Activated CD8-positive, alpha-beta T cell treated with anti-CD3 and anti-CD28 coated beads for 36 hours (primary cell): ENCODE data around the gene OSBPL10. TPM values are rescaled to one million over a fixed set of nuclear protein-coding genes. Genes with fewer than 3 reads are reported as not detected.
A peak's percentile ranks its signal among the peaks of the same experiment; 100 is the strongest.

Source experiments
- ATAC-seq: fragments of 200-7000 bp; cut with Tn5 transposase; one replicate; pipeline ENCODE4 v1.10.0; 2021; ENCODE audit warnings: mild to moderate bottlenecking, moderate library complexity
- CTCF ChIA-PET: fragments of 350-600 bp; sonication (Branson Sonifier 250); formaldehyde crosslinking; loops from one replicate; lab custom pipeline; 2021; ENCODE audit warnings: antibody characterized with exemption; lab: Charles Lee
- POLR2A ChIA-PET: fragments of 350-600 bp; sonication (Branson Sonifier 250); formaldehyde crosslinking; loops from one replicate; lab custom pipeline; 2021; ENCODE audit warnings: antibody characterized with exemption; lab: Charles Lee
- DNase-seq: peaks from one replicate; pipeline ENCODE4 v3.0.0-alpha.2; 2020
- H3K27ac Mint-ChIP-seq: one replicate; pipeline ENCODE4 v1.8.0; 2021; ENCODE audit warnings: mild to moderate bottlenecking, mixed read lengths
- H3K27me3 Mint-ChIP-seq: one replicate; pipeline ENCODE4 v1.8.0; 2021; ENCODE audit warnings: mixed read lengths
- H3K36me3 Mint-ChIP-seq: one replicate; pipeline ENCODE4 v1.8.0; 2021; ENCODE audit warnings: low read depth, mixed read lengths
- H3K4me1 Mint-ChIP-seq: one replicate; pipeline ENCODE4 v1.8.0; 2021; ENCODE audit warnings: low read depth, mixed read lengths
- H3K4me3 Mint-ChIP-seq: one replicate; pipeline ENCODE4 v1.8.0; 2021; ENCODE audit warnings: mild to moderate bottlenecking, moderate library complexity, mixed read lengths
- H3K9me3 Mint-ChIP-seq: one replicate; pipeline ENCODE4 v1.8.0; 2021; ENCODE audit warnings: mixed read lengths
- intact Hi-C: fragments of 100-400 bp; cut with micrococcal nuclease; formaldehyde crosslinking; loops from one replicate; pipeline ENCODE4 v1.10.0; 2022
- total RNA-seq, 2 experiments: library from RNA; stranded (reverse); gene quantifications; one replicate each; pipeline ENCODE4 v1.2.3, GENCODE V29; 2021
- TF ChIP-seq, protein P1 (sequence below): fragments of 200-600 bp; IDR thresholded peaks from one replicate; pipeline ENCODE4 v1.8.0; 2022; ENCODE audit warnings: antibody characterized with exemption, mild to moderate bottlenecking

Gene OSBPL10
- total RNA-seq, 2 experiments from 2014 or later: 1.9 to 2.1 TPM

DNA sequence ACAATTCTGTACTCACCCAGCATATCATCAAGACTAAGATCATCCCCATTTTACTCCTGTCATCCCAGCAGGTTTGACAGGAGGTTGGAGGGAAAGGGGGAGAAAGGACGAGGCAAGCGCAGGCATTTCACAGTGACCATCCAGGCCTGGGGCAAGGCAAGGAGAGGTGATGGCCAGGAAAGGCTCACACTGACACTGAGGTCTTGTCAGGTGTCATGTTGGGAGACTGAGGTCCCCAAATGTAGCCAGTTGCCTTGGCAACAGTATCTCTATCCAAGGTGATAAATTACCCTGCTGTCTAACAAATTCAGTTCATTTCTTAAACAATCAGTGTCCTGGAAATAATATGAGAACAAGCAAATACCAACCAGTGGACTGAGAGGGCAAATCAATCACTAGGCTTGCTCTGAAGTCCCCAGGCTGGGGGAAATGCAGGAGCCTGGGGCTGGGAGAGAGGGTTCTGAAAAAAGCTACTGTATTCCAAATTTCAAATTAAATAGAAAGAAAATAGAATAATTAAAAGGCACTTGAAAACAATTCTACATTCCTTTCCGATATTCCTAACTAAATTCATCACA, 172.8 kb downstream of the OSBPL10 start:
- intact Hi-C loops: no loop called here
- Mint-ChIP-seq H3K27me3 (no peaks in the 10 kb centered on the region), H3K36me3 (no peaks in the 10 kb centered on the region), H3K4me3 (no peak overlapping the region), H3K27ac (no peak overlapping the region), H3K4me1 (no peaks in the 10 kb centered on the region), H3K9me3 (no peaks in the 10 kb centered on the region)
- DNase-seq (no peak), ATAC-seq (no peak)
- TF ChIP-seq, protein P1, sequence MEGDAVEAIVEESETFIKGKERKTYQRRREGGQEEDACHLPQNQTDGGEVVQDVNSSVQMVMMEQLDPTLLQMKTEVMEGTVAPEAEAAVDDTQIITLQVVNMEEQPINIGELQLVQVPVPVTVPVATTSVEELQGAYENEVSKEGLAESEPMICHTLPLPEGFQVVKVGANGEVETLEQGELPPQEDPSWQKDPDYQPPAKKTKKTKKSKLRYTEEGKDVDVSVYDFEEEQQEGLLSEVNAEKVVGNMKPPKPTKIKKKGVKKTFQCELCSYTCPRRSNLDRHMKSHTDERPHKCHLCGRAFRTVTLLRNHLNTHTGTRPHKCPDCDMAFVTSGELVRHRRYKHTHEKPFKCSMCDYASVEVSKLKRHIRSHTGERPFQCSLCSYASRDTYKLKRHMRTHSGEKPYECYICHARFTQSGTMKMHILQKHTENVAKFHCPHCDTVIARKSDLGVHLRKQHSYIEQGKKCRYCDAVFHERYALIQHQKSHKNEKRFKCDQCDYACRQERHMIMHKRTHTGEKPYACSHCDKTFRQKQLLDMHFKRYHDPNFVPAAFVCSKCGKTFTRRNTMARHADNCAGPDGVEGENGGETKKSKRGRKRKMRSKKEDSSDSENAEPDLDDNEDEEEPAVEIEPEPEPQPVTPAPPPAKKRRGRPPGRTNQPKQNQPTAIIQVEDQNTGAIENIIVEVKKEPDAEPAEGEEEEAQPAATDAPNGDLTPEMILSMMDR: no peak
- POLR2A ChIA-PET: no interaction called here
- CTCF ChIA-PET: no interaction called here

DNA sequence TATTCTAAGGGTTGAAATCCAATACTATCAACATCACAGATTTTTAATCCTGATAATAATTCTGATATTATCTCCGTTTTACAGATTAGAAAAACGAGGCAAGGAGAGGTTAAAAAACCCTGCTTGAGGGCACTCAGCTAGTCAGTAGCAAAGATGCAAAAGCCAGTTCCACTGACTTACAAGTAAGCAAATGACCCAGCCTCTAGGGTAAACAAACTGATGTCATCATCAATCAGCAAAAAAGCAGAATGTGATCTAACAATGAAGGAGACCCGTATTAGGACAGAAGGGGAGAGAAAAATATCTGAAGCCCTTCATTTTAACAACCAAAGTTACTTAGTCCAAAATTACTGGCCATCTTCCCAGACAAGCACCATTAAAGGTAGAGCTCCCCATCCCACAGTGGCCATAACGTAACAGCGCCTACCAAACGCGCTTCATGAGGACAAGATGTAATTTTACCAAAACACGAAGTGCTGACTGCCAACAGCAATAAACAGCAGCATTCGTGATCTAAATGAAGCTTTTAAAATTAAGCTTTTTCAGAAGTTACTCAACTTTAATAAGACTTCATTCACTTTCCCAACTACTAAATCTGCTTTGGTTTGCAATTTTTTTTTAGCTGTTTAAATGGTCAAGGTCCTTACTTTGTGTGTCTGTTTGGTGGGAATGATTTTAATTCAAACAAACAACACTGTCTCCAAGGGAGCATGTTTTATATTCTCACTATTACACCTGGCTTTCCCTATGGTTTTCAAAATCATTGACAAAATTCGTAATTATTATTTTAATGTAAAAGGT, 176.6 kb downstream of the OSBPL10 start:
- ATAC-seq: no peak
- no peak overlapping the region for H3K4me3 Mint-ChIP-seq

DNA sequence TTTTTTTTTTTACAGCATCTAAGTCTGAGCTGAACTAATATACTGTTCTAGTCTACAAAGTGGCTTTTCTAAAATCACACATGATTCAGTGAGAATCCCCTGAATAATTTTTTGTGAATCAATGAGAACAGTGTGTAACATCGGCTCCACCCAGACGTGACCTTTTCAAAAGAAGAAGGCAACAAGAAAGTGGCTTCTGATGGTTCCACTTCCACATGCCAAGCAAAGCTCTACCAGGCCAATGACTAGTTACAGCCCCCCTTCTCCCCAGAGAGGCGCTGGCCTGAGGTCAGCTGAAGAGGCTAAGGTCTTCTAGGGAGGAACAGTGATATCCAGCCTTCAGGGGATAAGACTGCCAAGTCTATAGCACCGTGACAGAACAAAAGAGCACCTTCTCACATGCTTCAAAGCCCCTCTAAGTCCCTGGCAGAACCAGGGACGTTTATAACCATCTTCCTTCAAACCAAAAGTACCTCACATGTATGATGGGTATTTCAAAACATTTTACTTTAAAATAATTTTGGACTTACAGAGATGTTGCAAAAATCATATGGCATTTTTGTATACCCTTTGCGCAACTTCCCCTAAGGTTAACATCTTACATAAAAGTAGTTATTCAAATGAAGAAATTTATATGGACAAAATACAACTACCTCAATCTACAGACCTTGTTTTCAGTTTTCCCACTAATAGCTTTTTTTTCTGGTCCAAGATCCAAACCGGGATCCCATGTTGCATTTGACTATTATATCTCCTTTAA, 177.9 kb downstream of the OSBPL10 start:
- ChIA-PET POLR2A (no interaction called here), CTCF (no interaction called here)
- H3K27ac Mint-ChIP-seq: no peak overlapping the region

More for the DNA sequence above, 176.6 kb downstream of the OSBPL10 start:
- no peak overlapping the region for H3K27ac Mint-ChIP-seq
- CTCF ChIA-PET: interaction anchor here (0.6 to 1.1 kb wide), 3 partner anchors 9 to 340 kb away, joined by 3 to 4 read pairs (median 4); no protein-coding TSS in a partner anchor
- no peaks in the 10 kb centered on the region for H3K9me3 Mint-ChIP-seq
- POLR2A ChIA-PET: no interaction called here
- intact Hi-C loops: no loop called here
- no peaks in the 10 kb centered on the region for H3K36me3 Mint-ChIP-seq
- no peaks in the 10 kb centered on the region for H3K27me3 Mint-ChIP-seq
- TF ChIP-seq, protein P1: no peak
- DNase-seq: no peak
- peaks cover 3% of the 10 kb centered on the region for H3K4me1 Mint-ChIP-seq

DNA sequence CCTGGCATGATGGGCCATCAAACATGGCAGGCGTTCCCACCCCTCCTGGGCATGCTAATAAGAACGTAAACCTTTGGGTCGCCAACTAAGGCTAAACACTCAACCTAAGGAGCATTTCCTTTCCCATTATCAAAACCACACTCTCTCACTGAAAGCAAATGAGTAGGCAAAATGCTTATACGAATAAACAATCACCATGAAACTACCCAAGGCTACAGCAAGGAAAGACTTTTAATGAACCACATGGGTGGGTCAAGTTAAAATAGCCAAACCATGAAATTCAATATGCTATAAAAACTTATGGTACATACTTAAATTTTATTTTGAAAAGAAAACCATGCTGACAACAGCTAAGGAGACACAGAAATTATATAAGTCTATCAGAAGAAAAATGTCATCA, 180.6 kb downstream of the OSBPL10 start:
- CTCF ChIA-PET: no interaction called here
- no peaks in the 10 kb centered on the region for H3K27me3 Mint-ChIP-seq

More for the DNA sequence above, 177.9 kb downstream of the OSBPL10 start:
- TF ChIP-seq, protein P1: no peak
- no peaks in the 10 kb centered on the region for H3K9me3 Mint-ChIP-seq
- H3K4me3 Mint-ChIP-seq: no peak overlapping the region
- ATAC-seq (peak; percentile 90), DNase-seq (peak; percentile 31)
- H3K4me1 Mint-ChIP-seq: peaks cover 3% of the 10 kb centered on the region
- intact Hi-C loops: no loop called here
- no peaks in the 10 kb centered on the region for H3K36me3 Mint-ChIP-seq
- H3K27me3 Mint-ChIP-seq: no peaks in the 10 kb centered on the region

More for the DNA sequence above, 180.6 kb downstream of the OSBPL10 start:
- no peaks in the 10 kb centered on the region for H3K36me3 Mint-ChIP-seq
- DNase-seq: no peak
- no peak overlapping the region for H3K27ac Mint-ChIP-seq
- POLR2A ChIA-PET: no interaction called here
- H3K4me1 Mint-ChIP-seq: peaks cover 3% of the 10 kb centered on the region
- TF ChIP-seq, protein P1: no peak
- intact Hi-C loops: no loop called here
- H3K9me3 Mint-ChIP-seq: no peaks in the 10 kb centered on the region
- no peak overlapping the region for H3K4me3 Mint-ChIP-seq
- ATAC-seq: no peak
